OCI-LY7 (cell line): ENCODE measurements around the gene STEEP1. TPM values are rescaled to one million over a fixed set of nuclear protein-coding genes. Genes with fewer than 3 reads are reported as not detected.

Experiments used
- BruUV-seq: library from RNA; stranded (reverse); fragments of 400-500 nt; replicated peaks from 2 replicates; lab custom pipeline; 2021; lab: Mats Ljungman, UMichigan
- CTCF ChIA-PET: fragments of 300-600 bp; sonication (Branson Sonifier 250); formaldehyde crosslinking; loops from one replicate; lab custom pipeline; 2022; ENCODE audit warnings: antibody characterized with exemption; ENCODE audit not compliant: unreplicated experiment; lab: Charles Lee
- POLR2A ChIA-PET: fragments of 300-600 bp; sonication (Branson Sonifier 250); formaldehyde crosslinking; loops from one replicate; lab custom pipeline; 2022; ENCODE audit warnings: antibody characterized with exemption; lab: Charles Lee
- DNase-seq: peaks from one replicate; pipeline ENCODE4 v3.0.0-alpha.2; 2015; ENCODE audit warnings: low spot score
- H2AFZ ChIP-seq: fragments of 200-600 bp; sonication (generic), shearing (Covaris generic); 2 replicates; pipeline ENCODE4 v1.6.1; 2014; ENCODE audit warnings: mild to moderate bottlenecking, antibody characterized with exemption, low read length, moderate library complexity
- H3K27ac ChIP-seq: fragments of 200-600 bp; sonication (generic); 2 replicates; pipeline ENCODE4 v1.5.1; 2014; ENCODE audit warnings: mixed run types, low read depth, mild to moderate bottlenecking, moderate library complexity, low read length, inconsistent platforms; ENCODE audit not compliant: poor library complexity, severe bottlenecking
- H3K36me3 ChIP-seq: fragments of 200-600 bp; sonication (generic); 2 replicates; pipeline ENCODE4 v1.6.1; 2014; ENCODE audit warnings: mild to moderate bottlenecking, antibody characterized with exemption, low read length, moderate library complexity, mixed read lengths; ENCODE audit not compliant: insufficient read depth
- H3K4me1 ChIP-seq: fragments of 200-600 bp; sonication (generic); 2 replicates; pipeline ENCODE4 v1.5.1; 2014; ENCODE audit warnings: mild to moderate bottlenecking, low read length; ENCODE audit not compliant: insufficient read depth, poor library complexity, severe bottlenecking
- H3K4me2 ChIP-seq: fragments of 200-600 bp; sonication (generic); 2 replicates; pipeline ENCODE4 v1.6.1; 2014; ENCODE audit warnings: mild to moderate bottlenecking, low read length
- H3K4me3 ChIP-seq: fragments of 200-600 bp; sonication (generic); 2 replicates; pipeline ENCODE4 v1.5.1; 2014; ENCODE audit warnings: mild to moderate bottlenecking, low read depth, low read length; ENCODE audit not compliant: poor library complexity, severe bottlenecking
- H3K79me2 ChIP-seq: fragments of 200-600 bp; sonication (generic); 2 replicates; pipeline ENCODE4 v1.6.1; 2016; ENCODE audit warnings: low read depth, mild to moderate bottlenecking, low read length, moderate library complexity, mixed read lengths; ENCODE audit not compliant: insufficient read depth
- H3K9me2 ChIP-seq: fragments of 200-600 bp; sonication (generic); 2 replicates; pipeline ENCODE4 v1.6.1; 2016; ENCODE audit warnings: mild to moderate bottlenecking, low read length, mixed read lengths; ENCODE audit not compliant: insufficient read depth
- H3K9me3 ChIP-seq: fragments of 200-600 bp; sonication (generic); 2 replicates; pipeline ENCODE4 v1.6.1; 2014; ENCODE audit warnings: mild to moderate bottlenecking, mixed run types, low read length, mixed read lengths
- H4K20me1 ChIP-seq: fragments of 200-600 bp; sonication (generic); 2 replicates; pipeline ENCODE4 v1.6.1; 2014; ENCODE audit warnings: mild to moderate bottlenecking, antibody characterized with exemption, low read length, moderate library complexity, mixed read lengths; ENCODE audit not compliant: insufficient read depth
- CTCF ChIP-seq: fragments of 200-600 bp; sonication (generic); conservative IDR thresholded peaks from 2 replicates; pipeline ENCODE4 v1.5.1; 2014; ENCODE audit warnings: mild to moderate bottlenecking, antibody characterized with exemption, low read length, moderate library complexity, mixed read lengths
- EZH2phosphoT487 ChIP-seq: fragments of 200-600 bp; sonication (generic); IDR thresholded peaks from 2 replicates; pipeline ENCODE4 v1.6.1; 2018; ENCODE audit warnings: low read depth, borderline replicate concordance, mild to moderate bottlenecking, mixed run types, antibody characterized with exemption, low read length, moderate library complexity, mixed read lengths
- intact Hi-C: fragments of 100-400 bp; cut with micrococcal nuclease; formaldehyde crosslinking; loops from one replicate; pipeline ENCODE4 v1.10.0; 2022; ENCODE audit not compliant: unreplicated experiment
- total RNA-seq, 2 experiments: library from RNA; depleted of rRNA in 1 of 2; stranded (reverse); fragments of >200 nt in 1 of 2; shearing (Covaris generic) in 1 of 2; gene quantifications; 2 replicates each; pipeline ENCODE4 v1.2.3, GENCODE V29; 2014 to 2022

The STEEP1 gene
- total RNA-seq, 2 experiments from 2014 or later, result 28.1 to 37.2 TPM

GRCh38 chrX:119489212-119490074, 75.8 kb downstream of the STEEP1 start:
- no peaks in the 10 kb centered on the region for H3K4me1 ChIP-seq
- CTCF ChIA-PET, result interaction anchor here (1.1 kb wide), 1 partner anchor 27 kb away, joined by 3 read pairs; no protein-coding TSS in a partner anchor
- POLR2A ChIA-PET, result no interaction called here
- DNase-seq, result no peak
- no peak overlapping the region for H3K4me3 ChIP-seq
- H3K36me3 ChIP-seq, result no peaks in the 10 kb centered on the region
- intact Hi-C loops, result no loop called here
- BruUV-seq, result no TSS peak
- H4K20me1 ChIP-seq, result no peaks in the 10 kb centered on the region
- H3K27ac ChIP-seq, result no peak overlapping the region
- no peaks in the 10 kb centered on the region for H3K9me3 ChIP-seq
- no peak overlapping the region for H2AFZ ChIP-seq
- TF ChIP-seq EZH2phosphoT487, result no peak
- TF ChIP-seq CTCF, result no peak
- no peaks in the 10 kb centered on the region for H3K9me2 ChIP-seq
- H3K79me2 ChIP-seq, result no peaks in the 10 kb centered on the region
- no peak overlapping the region for H3K4me2 ChIP-seq

GRCh38 chrX:119488749-119489148, 76.5 kb downstream of the STEEP1 start:
- peak; percentile 45 for DNase-seq
- H3K36me3 ChIP-seq, result no peaks in the 10 kb centered on the region
- no peak overlapping the region for H3K27ac ChIP-seq
- TF ChIP-seq EZH2phosphoT487, result no peak
- peak; percentile 73 for TF ChIP-seq CTCF
- no peak overlapping the region for H3K4me2 ChIP-seq
- H4K20me1 ChIP-seq, result no peaks in the 10 kb centered on the region
- no peak overlapping the region for H3K4me3 ChIP-seq
- no peak overlapping the region for H2AFZ ChIP-seq
- H3K9me3 ChIP-seq, result no peaks in the 10 kb centered on the region
- H3K79me2 ChIP-seq, result no peaks in the 10 kb centered on the region
- POLR2A ChIA-PET, result interaction anchor here (0.6 kb wide), 1 partner anchor 34 kb away, joined by 3 read pairs; no protein-coding TSS in a partner anchor
- H3K9me2 ChIP-seq, result no peaks in the 10 kb centered on the region
- BruUV-seq, result no TSS peak
- intact Hi-C loops, result no loop called here
- CTCF ChIA-PET, result interaction anchor here (1.1 kb wide), 1 partner anchor 27 kb away, joined by 3 read pairs; no protein-coding TSS in a partner anchor
- H3K4me1 ChIP-seq, result no peaks in the 10 kb centered on the region

Other genes with a start within 250 kb of the STEEP1 start
- gene SLC25A43, start 166.1 kb downstream of the STEEP1 start, total RNA-seq (2014; rRNA removed; shearing (Covaris generic)), result 10.6 and 13.7 TPM in 2 replicates
- gene SLC25A43, start 166.1 kb downstream of the STEEP1 start, total RNA-seq (2022), result 14.3 and 15.6 TPM in 2 replicates
- gene SLC25A5, start 97.0 kb downstream of the STEEP1 start, total RNA-seq (2014; rRNA removed; shearing (Covaris generic)), result 203 and 231 TPM in 2 replicates
- gene SLC25A5, start 97.0 kb downstream of the STEEP1 start, total RNA-seq (2022), result 525 and 531 TPM in 2 replicates
- 21.8 and 30.0 TPM in 2 replicates for gene UBE2A, start 9.2 kb upstream of the STEEP1 start, total RNA-seq (2014; rRNA removed; shearing (Covaris generic))
- gene UBE2A, start 9.2 kb upstream of the STEEP1 start, total RNA-seq (2022), result 56.0 and 59.9 TPM in 2 replicates
- gene NKRF, start 41.0 kb upstream of the STEEP1 start, total RNA-seq (2014; rRNA removed; shearing (Covaris generic)), result 10.7 and 11.9 TPM in 2 replicates
- 19.3 and 20.7 TPM in 2 replicates for gene NKRF, start 41.0 kb upstream of the STEEP1 start, total RNA-seq (2022)
- 145 and 182 TPM in 2 replicates for gene SEPTIN6, start 127.8 kb upstream of the STEEP1 start, total RNA-seq (2014; rRNA removed; shearing (Covaris generic))
- gene SEPTIN6, start 127.8 kb upstream of the STEEP1 start, total RNA-seq (2022), result 216 and 231 TPM in 2 replicates
- not detected in 2 replicates for gene SOWAHD, start 193.2 kb upstream of the STEEP1 start, total RNA-seq (2014; rRNA removed; shearing (Covaris generic))
- gene SOWAHD, start 193.2 kb upstream of the STEEP1 start, total RNA-seq (2022), result 0.29 and 0.55 TPM in 2 replicates
- gene RPL39, start 226.2 kb upstream of the STEEP1 start, total RNA-seq (2014; rRNA removed; shearing (Covaris generic)), result 1,897 and 2,118 TPM in 2 replicates
- gene RPL39, start 226.2 kb upstream of the STEEP1 start, total RNA-seq (2022), result 2,029 and 2,070 TPM in 2 replicates